Superior temporal gyrus (tissue), 1 donor: ENCODE results near the gene CMYA5.
"Not testable (repeated sequence)": the region's sequence is repeated elsewhere in the genome, so short reads cannot be mapped to it uniquely, and the experiment has no call there.

Experiments
- DNase-seq: peaks from one replicate; pipeline ENCODE4 v3.0.0-alpha.2; 2016; ENCODE audit errors: extremely low spot score

CMYA5 gene

DNA sequence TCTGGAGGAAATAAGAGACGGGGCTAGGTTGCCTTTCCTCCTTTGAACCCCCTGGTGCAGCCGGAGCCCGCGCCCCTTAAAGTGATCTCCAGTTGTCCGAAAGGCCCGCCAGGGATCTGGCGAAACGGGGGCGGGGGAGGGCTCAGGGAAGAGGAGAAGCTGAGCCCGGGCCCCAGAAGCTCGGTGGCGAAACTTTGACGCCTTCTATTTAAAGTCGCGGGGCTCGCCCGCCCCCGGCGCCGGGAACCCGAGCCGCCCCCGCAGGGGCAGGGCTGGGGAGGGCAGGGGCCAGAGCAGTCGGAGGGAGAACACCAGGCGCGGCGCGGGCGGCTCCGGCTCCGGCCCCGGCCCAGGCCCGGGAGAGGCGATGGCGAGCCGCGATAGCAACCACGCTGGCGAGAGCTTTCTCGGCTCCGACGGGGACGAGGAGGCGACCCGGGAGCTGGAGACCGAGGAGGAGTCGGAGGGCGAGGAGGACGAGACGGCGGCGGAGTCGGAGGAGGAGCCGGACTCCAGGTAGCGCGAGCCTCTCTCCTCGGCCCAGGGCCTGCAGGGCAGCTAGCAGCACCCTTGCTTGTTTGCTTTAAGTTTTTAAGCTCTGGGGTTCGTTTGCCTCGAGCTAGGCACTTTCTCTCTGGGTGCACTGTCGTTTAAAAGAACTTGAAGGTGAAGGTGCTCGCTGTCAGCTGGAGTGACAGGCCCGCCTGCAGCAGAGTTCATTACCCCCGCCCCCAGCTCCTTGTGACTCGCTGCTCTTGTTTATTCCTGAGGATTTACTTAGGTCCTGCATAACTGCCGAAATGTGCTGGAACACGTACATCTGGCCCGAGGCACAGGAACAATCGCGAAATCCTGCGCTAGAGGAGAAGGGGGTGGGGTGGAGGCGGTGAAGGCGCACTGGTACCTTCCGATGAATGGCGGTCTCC is at the start of gene CMYA5:
TSS of gene CMYA5 (plus strand) at position 296 of the 926 bp plus-strand sequence. CDS start at position 368, 72 bp downstream.
- DNase-seq: no peak

DNA sequence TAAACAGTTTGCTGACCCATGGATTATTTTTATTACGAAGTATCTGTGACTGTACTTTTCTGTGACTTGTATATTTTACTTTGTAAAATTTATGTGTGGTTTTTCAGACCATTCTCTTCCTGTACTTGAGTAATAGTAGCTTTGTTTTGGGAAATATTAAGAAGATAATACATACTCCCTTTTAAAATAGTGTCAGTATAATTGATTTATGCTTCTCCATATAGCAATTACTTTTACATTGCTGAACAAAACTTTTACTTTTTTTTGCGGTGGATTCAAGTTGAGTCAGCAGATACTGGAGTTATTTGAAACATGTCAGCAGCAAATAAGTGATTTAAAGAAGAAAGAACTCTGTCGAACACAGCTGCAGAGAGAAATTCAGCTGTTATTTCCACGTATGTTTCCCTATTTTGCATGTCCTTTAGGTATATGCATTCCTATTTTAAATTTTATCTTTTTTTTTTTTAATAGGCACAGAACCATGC is 49.0 kb upstream of the CMYA5 start:
- no peak for DNase-seq

DNA sequence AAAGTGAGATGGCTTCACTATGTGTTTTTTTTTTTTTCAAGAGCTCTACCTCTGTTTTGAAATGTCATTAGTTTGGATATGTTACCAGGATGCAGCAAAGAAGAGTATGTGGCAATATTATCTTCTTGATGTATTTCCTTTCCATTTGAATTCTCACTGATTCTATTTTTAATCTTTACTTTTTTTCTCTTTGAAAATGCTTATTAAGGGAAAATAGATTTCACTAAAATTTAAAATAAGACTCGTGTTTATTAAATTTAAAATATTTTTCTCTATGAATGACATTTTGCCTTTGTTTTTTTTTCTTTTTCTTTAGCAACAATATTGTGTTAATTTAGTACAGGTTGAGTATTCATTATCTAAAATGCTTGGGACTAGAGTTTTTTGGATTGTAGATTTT is 48.2 kb upstream of the CMYA5 start:
- DNase-seq: no peak

DNA sequence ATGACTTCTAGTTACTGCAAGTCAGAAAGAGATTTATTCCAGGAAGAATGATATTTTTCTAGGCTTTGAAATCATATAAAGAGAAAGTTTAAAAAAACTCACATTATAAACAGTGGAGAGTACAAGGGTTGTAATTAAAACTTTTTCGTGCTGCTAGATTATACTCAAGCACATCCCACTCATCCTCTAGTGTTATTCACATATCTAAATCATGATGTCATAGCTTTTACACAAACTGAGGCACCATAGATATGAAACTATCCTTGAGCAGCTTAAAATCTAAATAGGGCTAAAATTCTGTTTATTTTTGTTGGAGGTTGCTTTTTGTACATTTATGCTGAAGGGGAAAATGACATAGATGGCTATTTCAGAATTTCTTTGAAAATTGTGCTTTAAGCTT is 47.4 kb upstream of the CMYA5 start:
- no peak for DNase-seq

DNA sequence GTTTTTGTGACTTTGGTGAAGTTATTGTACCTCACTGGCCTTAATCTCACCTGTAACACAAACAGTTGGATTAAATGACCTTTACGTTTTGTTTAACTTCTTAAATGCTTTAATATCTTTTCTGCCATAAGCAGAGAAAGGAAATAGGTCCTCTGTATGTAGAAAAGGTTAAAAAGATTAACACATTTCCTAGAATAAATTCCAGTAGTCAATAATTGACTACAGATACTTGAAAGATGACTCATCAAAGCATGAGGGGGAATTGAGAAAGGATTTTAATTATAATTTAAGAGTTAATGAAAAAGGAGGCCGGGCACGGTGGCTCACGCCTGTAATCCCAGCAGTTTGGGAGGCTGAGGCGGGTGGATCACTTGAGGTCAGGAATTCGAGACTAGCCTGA is 35.8 kb upstream of the CMYA5 start:
- no peak for DNase-seq

DNA sequence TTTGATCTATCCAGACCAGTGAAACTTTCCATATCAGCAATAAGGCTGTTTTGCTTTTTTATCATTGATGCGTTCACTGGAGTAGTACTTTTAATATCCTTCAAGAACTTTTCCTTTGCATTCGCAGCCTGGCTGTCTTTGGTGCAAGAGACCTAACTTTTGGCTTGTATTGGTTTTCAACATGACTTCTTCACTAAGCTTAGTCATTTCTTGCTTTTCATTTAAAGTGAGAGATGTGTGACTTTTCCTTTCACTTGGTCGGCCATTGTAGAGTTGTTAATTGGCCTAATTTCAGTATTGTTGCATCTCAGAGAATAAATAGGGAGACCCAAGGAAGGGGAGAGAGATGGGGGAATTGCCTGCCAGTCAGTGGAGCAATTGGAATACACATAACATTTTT is 26.4 kb upstream of the CMYA5 start:
- no peak for DNase-seq

DNA sequence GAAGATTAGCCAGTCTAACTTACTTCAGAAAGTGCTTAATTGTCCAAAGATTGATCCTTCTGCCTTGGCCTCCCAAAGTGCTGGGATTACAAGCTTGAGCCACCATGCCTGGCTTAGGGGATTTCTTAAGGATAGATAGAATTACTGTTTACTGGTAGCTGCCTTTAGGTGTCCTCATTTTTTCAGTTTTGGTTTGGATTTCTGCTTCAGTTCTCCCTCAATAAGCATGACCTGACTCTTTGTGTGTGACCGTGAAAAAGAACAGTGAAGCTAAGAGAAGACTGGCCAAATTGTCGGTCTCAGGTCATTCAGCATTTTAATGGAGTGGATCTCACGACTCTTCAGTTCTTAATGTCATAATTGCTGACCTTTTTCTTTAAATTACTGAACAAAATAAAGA is 22.9 kb upstream of the CMYA5 start:
- no peak for DNase-seq

DNA sequence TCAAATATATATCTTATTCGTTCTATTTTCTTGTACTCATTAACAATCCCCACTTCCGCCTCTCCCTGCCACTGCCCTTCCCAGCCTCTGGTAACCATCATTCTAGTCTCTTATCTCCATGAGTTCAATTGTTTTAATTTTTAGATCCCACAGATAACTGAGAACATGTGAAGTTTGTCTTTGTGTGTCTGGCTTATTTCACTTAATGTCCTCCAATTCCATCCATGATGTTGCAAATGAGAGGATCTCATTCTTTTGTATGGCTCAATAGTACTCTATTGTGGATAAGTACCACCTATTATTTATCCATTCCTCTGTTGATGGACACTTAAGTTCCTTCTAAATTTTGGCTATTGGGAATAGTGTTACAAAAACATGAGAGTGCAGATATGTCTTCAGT is 17.2 kb upstream of the CMYA5 start:
- no peak for DNase-seq

DNA sequence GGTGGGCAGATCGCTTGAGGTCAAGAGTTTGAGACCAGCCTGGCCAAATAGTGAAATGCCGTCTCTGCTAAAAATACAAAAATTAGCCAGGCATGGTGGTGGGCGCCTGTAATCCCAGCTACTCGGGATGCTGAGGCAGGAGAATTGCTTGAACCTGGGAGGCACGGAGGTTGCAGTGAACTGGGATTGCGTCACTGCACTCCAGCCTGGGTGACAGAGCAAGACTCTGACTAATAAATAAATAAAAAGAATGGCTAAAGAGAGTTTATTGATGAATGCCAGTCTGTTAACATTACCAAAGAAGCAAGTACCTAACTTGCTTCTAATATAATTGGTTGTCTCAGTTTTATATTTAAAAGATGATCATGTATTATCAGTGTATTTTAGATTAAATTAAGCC is 13.3 kb upstream of the CMYA5 start:
- DNase-seq: not testable (repeated sequence)

DNA sequence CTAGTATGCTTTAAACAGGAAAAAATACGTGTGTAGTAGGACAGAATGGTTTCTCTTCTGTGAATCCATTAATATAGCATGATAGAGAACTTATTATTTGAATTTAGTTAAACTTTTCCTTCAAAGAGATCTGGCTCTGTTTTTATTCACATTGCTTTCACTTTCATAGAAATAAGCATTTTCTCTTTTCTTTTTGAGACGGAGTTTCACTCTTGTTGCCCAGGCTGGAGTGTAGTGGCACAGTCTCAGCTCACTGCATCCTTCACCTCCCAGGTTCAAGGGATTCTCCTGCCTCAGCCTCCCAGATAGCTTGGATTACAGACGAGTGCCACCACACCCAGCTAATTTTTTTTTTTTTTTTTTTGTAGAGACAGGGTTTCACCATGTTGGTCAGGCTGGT is 7.5 kb upstream of the CMYA5 start:
- not testable (repeated sequence) for DNase-seq

DNA sequence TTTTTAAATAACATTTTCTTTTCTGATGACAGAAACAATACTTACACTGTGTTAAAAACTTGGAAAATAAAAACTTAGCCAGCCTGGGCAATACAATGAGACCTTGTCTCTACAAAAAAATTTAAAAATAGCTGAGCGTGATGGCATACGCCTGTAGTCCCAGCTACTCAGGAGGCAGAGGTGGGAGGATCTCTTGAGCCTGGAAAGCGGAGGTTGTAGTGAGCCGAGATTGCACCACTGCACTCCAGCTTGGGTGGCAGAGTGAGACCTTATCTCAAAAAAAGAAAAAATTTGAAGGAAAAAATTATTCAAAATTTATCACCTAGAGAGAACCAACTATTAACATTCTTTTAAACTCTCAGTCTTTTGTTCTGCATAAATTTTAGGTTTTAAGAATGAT is 4.9 kb upstream of the CMYA5 start:
- no peak for DNase-seq

DNA sequence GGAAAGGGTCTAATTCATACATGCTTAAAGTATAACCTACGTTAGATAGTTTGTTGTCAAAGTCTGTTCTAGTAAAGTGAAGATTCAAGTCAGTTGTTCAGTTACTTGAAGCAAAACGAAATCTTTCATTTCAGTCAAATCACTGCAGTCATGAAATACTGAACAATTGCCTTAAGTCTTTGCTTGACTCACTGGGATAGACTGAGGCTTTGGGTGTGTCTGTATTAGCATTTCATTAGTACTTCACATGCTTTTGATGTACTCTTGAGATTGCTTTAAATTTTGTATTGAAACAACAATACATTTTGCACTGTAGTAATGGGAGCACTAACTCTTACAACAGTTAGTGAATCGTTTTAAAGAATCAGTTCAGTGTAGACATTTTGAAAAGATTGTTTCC is 4.0 kb upstream of the CMYA5 start:
- no peak for DNase-seq

DNA sequence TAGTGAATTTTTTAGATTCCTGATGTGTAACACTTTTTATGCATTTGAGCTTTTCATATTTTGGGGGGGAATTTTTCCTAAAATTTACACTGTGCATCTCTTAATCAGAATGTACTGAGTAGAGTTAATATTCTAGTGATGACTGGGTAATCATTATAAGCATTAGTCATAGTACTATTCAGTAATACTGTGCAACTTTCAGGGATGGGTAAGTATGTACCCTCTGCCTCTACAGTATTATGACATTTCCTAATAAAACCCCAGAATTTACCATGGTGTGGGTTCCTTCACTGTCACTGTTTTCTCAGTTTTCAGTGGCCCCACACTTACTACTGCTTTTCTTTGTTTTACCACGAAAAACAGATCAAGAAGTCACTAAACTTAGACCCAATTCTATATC is 2.8 kb upstream of the CMYA5 start:
- DNase-seq: no peak

DNA sequence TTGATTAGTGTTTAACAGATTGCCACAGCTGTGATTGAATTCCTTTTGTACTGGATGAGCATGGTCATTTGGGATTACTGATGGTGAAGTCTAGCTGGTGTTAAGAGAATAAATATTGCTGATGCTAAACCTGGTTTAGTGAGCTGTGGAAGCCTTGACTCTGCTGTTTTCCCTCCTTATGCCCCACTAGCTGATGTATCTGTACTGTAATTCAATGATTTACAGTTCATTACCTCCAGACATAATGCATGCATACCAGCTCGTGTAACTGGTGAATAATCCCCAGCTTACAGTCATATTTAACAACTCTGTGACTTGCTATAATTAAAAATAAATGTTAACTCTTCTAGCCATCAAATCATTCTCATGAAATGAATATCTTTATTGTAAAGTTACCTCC is 1.7 kb upstream of the CMYA5 start:
- DNase-seq: no peak

DNA sequence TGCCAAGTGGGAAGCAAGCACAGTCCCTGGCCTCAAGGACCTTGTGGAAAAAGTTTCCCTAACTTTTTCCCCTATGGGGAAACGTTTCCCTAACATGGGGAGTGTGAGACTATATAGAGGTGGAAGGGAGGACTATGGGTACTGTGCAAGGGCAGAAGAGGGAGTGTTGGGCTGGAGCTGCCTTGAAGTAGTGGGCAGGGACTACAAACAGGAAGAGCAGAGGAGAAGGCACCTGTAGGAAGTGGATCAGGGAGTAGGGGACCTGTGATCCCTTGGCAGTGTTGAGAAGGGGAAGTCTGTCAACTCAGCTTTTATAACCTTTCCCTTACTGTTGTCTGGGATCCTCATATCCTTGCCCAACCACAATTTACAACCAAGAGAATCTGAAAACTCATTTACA is 1.4 kb downstream of the CMYA5 start:
- DNase-seq: no peak

DNA sequence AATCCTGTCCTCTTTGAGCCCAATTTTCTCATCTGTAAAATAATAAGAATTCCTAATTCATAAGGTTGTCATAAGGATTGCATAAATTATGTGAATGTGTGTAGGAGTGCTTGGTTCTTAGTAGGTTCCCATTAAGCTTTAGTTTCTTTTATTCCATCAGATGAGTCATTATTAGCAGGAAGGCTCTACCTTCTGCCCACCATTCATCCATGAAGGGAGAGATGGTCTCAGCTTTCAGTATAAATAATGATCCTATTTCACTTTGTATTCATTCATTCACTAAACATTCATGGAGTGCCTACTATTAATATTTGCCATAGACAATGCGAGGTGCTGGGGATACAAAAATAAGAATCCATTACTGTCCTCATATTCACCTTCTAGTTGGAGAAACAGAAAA is 3.0 kb downstream of the CMYA5 start:
- DNase-seq: no peak

DNA sequence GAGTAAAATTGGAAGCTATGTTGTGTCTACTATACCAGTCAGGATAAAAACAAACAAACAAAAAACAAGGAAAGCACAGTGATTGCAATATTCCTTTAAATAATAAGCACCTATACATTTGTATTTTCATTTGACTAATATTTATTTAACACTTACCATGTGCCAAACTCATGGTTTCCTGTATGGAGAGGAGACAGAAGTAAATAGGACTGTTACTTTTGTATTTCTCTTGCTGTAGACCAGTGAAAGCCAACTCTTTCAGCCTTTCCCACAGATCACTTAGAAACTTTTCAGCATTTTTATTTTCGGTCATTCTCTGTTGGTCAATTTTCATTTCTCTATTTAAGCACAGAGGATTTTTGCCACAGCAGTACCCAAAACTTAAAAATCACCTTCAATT is 4.5 kb downstream of the CMYA5 start:
- DNase-seq: no peak

DNA sequence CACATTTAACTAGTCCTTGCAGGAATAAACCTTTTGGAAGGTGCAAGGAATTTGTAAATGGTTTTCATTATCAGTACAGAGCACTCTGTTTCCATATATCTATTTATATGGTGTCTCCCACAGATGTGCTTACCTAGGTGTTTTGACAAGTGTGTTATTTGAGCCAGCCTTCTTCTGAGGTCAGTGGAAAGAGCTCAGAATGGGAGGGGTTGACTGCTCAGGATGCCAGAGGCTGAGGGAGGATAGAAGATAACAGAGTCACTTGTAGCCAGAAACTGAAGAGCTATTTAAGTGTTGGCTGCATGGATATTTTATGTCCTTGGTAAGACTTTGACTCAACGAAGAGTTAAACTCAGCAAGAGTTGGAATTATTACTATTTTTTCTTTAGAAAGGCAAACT is 5.0 kb downstream of the CMYA5 start:
- no peak for DNase-seq

DNA sequence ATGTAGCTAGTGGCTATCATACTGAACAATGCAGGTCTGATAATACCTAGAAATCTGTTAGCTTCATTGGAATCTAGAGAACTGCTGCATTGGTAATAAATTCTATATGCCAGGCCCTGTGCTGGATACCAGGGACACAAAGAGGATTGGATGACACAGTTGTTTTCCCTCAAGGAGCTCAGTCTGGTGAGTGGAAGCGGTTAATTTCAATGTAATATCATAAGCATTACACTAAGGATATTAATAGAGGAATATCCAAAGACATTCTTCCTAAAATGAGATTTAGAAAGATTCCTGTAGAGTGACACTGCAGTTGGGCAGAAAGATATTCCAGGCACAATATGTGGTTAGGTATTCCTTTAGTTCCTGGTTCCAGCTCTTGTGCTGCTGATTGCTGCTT is 5.9 kb downstream of the CMYA5 start:
- DNase-seq: no peak

DNA sequence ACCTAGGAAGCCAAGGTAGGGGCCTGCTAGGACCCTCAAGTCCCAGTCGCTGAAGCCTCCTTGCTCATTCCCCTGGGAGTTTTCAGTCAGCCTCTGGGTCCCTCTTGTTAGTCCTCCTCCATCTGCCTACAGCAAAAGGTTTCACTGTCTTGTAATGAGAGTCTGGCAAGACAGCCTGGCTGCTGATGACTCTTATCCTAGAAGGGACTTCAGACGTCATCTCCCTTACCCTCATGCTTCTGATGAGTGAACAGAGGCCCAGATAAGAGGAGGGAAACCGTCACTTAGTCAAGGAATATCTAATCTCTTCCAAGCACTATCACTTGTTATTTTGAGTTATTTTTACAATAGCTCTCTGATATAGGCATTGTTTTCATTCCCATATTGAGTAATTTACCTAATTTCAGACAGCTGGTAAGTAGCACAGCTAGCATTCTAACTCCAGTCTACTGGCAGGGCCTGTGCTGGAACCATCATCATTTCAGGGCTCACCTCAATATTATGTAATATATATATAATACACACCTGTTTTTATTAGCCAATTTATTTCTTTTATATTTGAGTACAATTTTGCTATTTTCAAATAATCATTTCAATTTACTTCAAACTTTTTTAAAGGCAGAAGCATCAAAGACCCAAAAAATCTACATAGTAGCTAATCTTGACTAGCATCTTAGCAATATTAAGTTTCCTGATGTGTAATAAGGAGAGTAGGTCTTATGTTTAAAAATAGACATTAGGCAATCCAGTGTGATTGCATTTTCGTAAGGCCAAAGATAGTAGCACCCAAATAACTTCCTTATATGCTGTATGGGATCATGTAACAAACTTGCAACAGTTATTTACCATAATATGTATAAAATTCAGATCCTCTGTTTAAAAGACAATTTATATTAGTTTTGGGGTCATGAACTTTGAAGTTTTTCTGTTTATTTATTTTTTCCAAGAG is 7.9 kb downstream of the CMYA5 start:
- no peak for DNase-seq

DNA sequence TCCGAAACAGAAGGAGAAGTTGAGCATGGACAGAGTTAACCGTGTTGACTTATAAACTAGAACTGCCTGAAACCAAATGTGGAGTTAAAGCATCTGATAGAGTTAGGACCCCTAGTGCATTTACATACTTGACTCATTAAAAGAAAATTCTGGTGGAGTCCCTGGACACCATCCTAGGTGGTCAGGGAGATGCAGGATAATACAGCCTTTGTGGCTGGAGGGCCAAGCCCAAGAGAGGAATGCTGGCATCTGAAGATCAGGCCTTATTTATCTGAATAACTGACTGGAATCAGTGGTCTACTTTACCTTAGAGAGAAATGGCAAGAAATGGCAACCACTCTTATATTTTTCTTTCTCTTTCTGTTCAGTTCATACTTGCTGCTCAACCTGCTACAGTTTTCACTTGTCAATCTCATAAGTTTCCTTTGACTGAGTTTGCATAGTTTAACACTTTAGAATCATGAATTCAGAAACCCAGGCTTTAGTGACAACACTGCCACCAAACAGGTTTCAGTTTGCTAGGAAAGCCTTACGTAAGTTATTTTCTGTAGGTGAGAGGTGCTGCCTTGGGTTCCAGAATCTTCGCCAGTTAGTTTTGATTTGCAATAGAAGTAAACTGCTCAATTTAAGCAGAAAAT is 10.2 kb downstream of the CMYA5 start:
- no peak for DNase-seq
